ENCODE data around the gene PKDREJ. TPM values are rescaled to one million over a fixed set of nuclear protein-coding genes. Genes with fewer than 3 reads are reported as not detected.
"Not testable (repeated sequence)": the region's sequence is repeated elsewhere in the genome, so short reads cannot be mapped to it uniquely, and the experiment has no call there.

The PKDREJ gene, protein sequence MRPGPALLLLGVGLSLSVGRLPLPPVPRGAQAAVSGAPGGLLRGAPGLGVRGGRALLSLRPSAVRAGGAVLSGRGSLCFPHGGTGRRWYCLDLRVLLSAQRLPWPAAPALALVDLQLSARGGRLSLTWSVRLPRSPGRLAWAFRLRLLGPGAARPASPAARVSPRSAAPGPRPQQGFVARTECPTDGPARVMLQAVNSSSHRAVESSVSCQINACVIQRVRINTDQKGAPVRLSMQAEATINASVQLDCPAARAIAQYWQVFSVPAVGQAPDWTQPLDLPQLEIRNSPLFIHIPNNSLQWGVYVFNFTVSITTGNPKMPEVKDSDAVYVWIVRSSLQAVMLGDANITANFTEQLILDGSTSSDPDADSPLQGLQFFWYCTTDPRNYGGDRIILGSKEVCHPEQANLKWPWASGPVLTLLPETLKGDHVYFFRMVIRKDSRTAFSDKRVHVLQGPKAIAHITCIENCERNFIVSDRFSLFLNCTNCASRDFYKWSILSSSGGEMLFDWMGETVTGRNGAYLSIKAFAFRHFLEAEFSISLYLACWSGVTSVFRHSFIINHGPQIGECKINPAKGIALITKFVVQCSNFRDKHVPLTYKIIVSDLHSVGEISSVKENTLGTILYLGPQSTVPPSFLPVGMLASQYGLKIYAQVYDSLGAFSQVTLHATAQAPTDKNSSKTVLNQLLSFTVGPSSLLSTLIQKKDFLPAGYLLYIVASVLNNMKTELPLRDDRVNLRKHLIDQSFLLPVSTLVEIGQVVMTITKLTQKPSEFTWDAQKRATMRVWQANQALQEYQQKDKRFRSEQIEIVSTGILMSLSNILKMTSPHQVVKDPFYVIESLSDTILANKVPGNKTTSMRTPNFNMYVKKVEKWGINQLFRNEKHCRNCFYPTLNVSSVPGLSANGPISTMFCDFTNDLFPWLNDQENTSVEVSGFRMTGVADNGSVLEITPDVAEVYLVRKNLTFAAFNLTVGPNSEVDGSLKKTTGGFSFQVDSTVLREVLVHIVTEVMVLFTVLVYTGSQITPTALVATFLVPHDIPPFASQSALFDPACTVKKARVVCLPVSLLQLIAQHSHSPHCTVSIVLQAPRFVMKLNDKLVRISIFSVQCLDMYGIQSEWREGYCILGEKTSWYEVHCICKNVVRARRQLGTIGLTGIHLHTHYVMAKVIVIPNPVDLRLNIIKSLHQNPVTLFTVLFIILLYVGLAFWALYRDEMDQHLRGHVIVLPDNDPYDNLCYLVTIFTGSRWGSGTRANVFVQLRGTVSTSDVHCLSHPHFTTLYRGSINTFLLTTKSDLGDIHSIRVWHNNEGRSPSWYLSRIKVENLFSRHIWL (N-terminal part only)
- total RNA-seq = not detected

DNA sequence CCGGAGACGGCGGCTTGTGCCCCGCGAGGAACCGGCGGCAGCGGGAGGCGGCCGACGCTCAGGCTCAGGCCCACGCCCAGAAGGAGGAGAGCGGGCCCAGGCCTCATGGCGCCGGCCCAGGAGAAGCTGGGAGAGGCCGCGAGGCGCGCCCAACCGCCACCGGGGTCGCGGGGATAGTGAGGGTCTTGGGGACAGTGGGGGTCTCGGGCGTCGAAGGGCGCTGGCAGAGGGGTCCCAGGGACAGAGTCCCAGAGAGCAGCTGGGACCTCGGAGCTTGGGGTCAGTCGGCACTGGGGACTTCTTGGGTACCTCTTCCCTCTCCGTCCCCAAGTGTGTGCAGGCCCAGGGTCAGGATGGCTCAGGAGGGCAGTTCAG, at the start of gene PKDREJ:
TSS of gene PKDREJ (minus strand) at position 128 of the 375 bp plus-strand sequence. CDS start at position 107, 21 bp downstream.
- Mint-ChIP-seq H3K4me1 (peaks cover 8% of the 10 kb centered on the region), H3K27me3 (peaks cover 74% of the 10 kb centered on the region), H3K9me3 (ENCODE audit: low read depth) (peaks cover 2% of the 10 kb centered on the region), H3K27ac (no peak within 1 kb of the TSS), H3K36me3 (peaks cover 13% of the 10 kb centered on the region), H3K4me3 (no peak within 1 kb of the TSS)
- DNase-seq (no peak), ATAC-seq (no peak)
- CTCF ChIA-PET = interaction anchor here (0.6 to 1.2 kb wide), 2 partner anchors 14 to 257 kb away, joined by 3 to 4 read pairs; no protein-coding TSS in a partner anchor

DNA sequence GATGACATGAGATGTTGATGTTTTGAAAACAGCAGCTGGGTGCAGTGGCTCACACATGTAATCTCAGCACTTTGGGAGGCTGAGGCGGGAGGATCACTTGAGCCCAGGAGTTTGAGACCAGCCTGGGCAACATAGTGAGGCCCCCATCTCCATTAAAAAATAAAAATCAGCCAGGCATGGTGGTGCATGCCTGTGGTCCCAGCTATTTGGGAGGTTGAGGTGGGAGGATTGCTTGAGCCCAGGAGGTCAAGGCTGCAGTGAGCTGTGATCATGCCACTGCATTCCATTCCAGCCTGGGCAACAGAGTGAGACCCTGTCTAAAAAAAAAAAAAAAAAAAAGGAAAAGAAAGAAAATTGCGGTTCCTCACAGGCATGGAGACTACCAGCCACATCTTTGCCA, 49.7 kb upstream of the PKDREJ start:
- H3K27ac Mint-ChIP-seq; H3K9me3 Mint-ChIP-seq (ENCODE audit: low read depth); ATAC-seq; H3K4me1 Mint-ChIP-seq; H3K4me3 Mint-ChIP-seq; DNase-seq; H3K27me3 Mint-ChIP-seq: not testable (repeated sequence)
- H3K36me3 Mint-ChIP-seq = peaks cover 49% of the 10 kb centered on the region
- CTCF ChIA-PET = interaction anchor here (0.6 to 1.9 kb wide), 7 partner anchors 28 to 306 kb away, joined by 3 to 8 read pairs (median 3); no protein-coding TSS in a partner anchor

DNA sequence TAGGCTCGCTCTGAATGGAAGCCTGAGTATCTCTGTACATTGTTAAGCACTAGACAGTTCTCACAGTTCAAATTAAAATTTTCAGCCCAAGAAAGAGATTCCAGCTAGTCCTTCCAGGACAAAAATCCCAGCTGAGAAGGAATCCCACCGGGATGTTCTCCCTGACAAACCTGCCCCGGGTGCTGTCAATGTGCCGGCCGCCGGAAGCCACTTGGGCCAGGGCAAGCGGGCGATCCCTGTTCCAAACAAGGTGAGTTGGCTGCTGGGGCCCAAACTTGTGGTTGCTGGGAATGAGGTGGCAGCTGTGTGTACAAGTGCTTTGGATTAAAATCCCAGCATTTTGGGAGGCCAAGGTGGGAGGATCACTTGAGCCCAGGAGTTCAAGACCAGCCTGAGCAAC, 48.9 kb upstream of the PKDREJ start:
- peaks cover 5% of the 10 kb centered on the region for H3K4me1 Mint-ChIP-seq
- no peaks in the 10 kb centered on the region for H3K27me3 Mint-ChIP-seq
- DNase-seq (no peak), ATAC-seq (no peak)
- no peak overlapping the region for H3K27ac Mint-ChIP-seq
- H3K9me3 Mint-ChIP-seq (ENCODE audit: low read depth) = no peaks in the 10 kb centered on the region
- peaks cover 46% of the 10 kb centered on the region for H3K36me3 Mint-ChIP-seq
- H3K4me3 Mint-ChIP-seq = no peak overlapping the region
- CTCF ChIA-PET = interaction anchor here (0.7 to 1.9 kb wide), 5 partner anchors 179 to 305 kb away, joined by 3 to 10 read pairs (median 7); no protein-coding TSS in a partner anchor

DNA sequence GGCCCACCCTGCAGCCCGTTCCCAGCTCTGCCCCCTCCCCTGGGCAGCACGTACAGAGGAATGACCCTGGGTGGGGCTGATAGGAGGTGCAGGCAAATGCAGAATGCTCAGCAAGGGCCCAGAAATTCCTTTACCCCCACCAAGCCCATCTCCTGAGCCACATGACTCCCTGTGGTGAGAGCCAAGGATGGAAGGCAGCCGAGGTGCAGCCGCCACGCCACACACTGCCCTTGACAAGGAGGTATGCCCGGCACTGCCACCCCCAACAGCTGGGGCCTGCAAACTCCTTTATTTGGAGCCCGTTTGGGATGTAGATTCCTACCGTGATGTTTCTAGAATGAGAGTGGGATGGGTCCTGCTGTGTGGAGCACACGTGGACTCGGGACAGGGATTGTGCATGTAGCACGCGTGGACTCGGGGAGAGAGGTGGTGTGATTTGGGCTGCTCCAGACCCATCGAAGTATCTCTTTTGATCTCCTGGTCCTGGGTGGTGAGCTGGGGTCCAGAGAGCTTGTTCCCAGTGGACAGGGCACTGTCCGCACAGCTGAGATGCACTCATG, 46.5 kb upstream of the PKDREJ start:
- CTCF ChIA-PET = interaction anchor here (1.3 kb wide), 1 partner anchor 303 kb away, joined by 3 read pairs; no protein-coding TSS in a partner anchor
- H3K36me3 Mint-ChIP-seq = peaks cover 45% of the 10 kb centered on the region
- no peak overlapping the region for H3K27ac Mint-ChIP-seq
- H3K4me1 Mint-ChIP-seq = peaks cover 11% of the 10 kb centered on the region
- no peaks in the 10 kb centered on the region for H3K9me3 Mint-ChIP-seq (ENCODE audit: low read depth)
- H3K27me3 Mint-ChIP-seq = no peaks in the 10 kb centered on the region
- DNase-seq = no peak
- H3K4me3 Mint-ChIP-seq = no peak overlapping the region
- no peak for ATAC-seq

DNA sequence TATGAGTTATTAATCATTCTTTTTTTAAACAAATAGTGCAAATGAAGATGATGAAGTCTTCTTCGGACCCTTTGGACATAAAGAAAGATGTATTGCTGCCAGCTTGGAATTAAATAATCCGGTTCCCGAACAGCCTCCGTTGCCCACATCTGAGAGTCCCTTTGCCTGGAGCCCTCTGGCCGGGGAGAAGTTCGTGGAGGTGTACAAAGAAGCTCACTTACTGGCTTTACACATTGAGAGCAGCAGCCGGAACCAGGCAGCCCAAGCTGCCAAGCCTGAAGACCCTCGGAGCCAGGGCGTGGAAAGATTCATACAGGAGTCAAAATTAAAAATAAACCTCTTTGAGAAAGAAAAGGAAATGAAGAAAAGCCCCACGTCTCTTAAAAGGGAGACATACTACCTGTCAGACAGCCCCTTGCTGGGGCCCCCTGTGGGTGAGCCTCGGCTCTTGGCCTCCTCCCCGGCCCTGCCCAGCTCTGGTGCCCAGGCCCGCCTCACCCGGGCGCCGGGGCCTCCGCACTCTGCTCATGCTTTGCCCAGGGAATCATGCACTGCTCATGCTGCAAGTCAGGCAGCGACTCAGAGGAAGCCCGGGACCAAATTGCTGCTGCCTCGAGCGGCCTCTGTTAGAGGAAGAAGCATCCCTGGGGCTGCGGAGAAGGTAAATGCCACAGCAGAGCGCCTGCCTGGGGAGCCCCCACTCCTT, 45.3 kb upstream of the PKDREJ start:
- ATAC-seq (no peak), DNase-seq (no peak)
- Mint-ChIP-seq H3K27ac (no peak overlapping the region), H3K4me1 (peaks cover 22% of the 10 kb centered on the region), H3K4me3 (no peak overlapping the region), H3K9me3 (ENCODE audit: low read depth) (no peaks in the 10 kb centered on the region), H3K36me3 (peaks cover 50% of the 10 kb centered on the region), H3K27me3 (no peaks in the 10 kb centered on the region)
- CTCF ChIA-PET = interaction anchor here (1.3 kb wide), 1 partner anchor 302 kb away, joined by 3 read pairs; no protein-coding TSS in a partner anchor

DNA sequence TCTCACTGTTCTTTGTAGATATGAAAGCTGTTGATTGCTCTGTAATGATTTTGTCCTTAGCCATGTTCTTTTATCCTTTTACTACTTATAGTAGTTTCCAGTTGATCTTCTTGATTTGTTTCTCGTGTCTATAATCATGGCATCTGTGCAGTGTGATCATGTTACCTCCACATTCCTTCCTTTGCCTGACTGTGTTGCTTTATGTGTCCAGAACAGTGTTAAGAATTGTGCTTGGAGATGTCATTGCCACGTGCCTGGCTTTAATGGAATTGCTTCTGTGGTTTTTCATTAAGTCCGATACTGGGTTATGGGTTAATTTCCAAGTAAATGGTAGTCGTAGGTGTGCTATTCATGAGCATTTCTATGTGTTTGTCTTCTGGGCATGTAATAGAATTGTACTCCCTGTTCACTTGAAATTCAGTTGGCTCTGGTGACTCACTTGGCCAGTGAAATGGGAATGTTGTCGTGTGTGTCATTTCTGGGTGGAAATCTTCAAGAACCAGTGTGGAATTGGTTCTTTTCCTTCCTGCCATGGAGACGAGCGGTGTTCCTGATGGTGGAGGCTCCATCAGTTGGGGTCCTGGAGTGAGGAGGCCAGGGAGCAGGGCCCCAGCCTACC, 40.3 kb upstream of the PKDREJ start:
- CTCF ChIA-PET = interaction anchor here (1.1 kb wide), 1 partner anchor 64 kb away, joined by 3 read pairs; no protein-coding TSS in a partner anchor
- H3K4me1 Mint-ChIP-seq = peaks cover 51% of the 10 kb centered on the region
- no peak overlapping the region for H3K4me3 Mint-ChIP-seq
- DNase-seq = no peak
- no peaks in the 10 kb centered on the region for H3K9me3 Mint-ChIP-seq (ENCODE audit: low read depth)
- ATAC-seq = no peak
- H3K36me3 Mint-ChIP-seq = peaks cover 61% of the 10 kb centered on the region
- H3K27ac Mint-ChIP-seq = no peak overlapping the region
- H3K27me3 Mint-ChIP-seq = no peaks in the 10 kb centered on the region

DNA sequence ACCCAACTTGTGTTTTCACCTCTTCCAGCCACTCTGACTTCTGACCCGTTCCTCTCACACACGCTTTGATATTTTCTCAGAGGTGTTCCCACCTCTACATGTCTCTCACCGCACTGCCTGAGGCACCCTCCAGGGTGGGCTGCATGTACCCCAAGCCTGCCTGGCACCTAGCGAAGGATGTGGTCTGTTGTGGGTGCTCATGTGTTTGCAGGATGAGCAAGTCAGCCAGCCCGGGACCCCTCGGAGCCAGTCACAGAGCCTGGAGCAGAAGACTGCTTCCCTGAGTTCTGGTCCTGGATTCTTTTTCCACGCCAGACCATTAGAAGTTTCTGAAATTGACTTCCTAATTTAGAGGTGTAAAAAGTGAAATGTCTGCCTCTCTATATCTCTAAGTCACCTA, 37.3 kb upstream of the PKDREJ start:
- no peak overlapping the region for H3K27ac Mint-ChIP-seq
- peaks cover 51% of the 10 kb centered on the region for H3K36me3 Mint-ChIP-seq
- H3K4me3 Mint-ChIP-seq = no peak overlapping the region
- DNase-seq = no peak
- peaks cover 65% of the 10 kb centered on the region for H3K4me1 Mint-ChIP-seq
- CTCF ChIA-PET = interaction anchor here (1.0 to 1.9 kb wide), 2 partner anchors 50 to 184 kb away, joined by 3 to 4 read pairs; partner anchors contain the start of gene CDPF1
- ATAC-seq = no peak
- H3K9me3 Mint-ChIP-seq (ENCODE audit: low read depth) = no peaks in the 10 kb centered on the region
- H3K27me3 Mint-ChIP-seq = no peaks in the 10 kb centered on the region

DNA sequence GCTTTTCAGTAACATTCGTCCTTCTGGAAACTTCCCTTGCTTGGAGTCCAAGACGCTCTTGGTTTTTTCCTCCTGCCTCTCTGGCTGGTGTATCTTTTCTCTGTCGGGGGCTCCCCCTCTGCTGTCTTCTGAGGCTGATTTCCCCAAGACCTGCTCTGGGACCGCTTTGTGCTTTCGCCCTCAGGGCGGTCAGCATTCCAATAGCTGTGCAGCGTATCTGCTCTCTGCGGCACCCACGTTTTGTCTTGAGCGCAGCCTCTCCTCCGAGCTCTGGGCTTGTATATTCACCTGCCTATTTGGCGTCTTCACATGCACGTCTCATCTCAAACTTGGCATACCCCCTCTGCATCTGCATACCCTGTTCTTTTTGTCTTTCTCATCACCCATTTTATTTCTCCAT, 36.0 kb upstream of the PKDREJ start:
- Mint-ChIP-seq H3K27me3 (no peaks in the 10 kb centered on the region), H3K4me1 (peaks cover 68% of the 10 kb centered on the region), H3K27ac (no peak overlapping the region), H3K36me3 (peaks cover 44% of the 10 kb centered on the region), H3K4me3 (peak overlapping the region; percentile 95), H3K9me3 (ENCODE audit: low read depth) (no peaks in the 10 kb centered on the region)
- CTCF ChIA-PET = interaction anchor here (1.2 to 1.9 kb wide), 3 partner anchors 31 to 293 kb away, joined by 4 to 5 read pairs (median 4); partner anchors contain the start of gene TTC38
- ATAC-seq (no peak), DNase-seq (no peak)

DNA sequence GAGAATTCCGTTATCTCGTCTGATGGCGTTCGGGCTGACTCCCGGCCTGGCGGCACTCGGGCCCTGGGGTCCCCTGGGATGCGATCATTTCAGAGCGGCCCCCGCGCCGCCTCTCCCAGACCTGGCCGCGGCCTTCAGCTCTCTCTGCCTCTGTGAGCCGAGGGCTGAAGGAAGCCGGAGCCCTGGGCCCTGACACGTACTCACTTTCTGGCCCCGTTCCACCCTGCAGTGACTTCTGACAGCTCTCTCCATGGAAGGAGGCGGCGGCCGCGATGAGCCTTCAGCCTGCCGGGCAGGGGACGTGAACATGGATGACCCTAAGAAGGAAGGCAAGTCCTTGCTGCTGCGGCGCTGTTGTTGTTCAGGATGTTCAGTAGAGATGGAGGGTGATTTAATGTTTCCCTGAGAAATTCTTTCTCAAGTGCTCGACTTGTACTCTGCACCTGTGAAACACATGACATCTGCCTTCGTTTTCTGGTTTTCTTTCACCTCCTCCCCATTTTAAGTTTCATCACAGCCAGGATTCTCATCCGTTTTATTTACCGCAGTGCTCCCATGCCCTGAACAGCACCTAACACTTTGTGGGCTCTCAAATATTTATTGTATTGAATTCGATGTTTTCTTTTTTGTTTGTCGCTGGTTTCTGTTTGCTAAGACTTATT, 34.1 kb upstream of the PKDREJ start:
- DNase-seq (peak; percentile 53), ATAC-seq (peak; percentile 13)
- Mint-ChIP-seq H3K4me3 (peak overlapping the region; percentile 95), H3K4me1 (peaks cover 71% of the 10 kb centered on the region), H3K27me3 (no peaks in the 10 kb centered on the region), H3K36me3 (peaks cover 43% of the 10 kb centered on the region), H3K9me3 (ENCODE audit: low read depth) (peaks cover under 1% of the 10 kb centered on the region), H3K27ac (peak overlapping the region; percentile 41)
- CTCF ChIA-PET = interaction anchor here (0.9 to 2.9 kb wide), 6 partner anchors 10 to 291 kb away, joined by 3 to 19 read pairs (median 7); partner anchors contain the start of gene CDPF1

DNA sequence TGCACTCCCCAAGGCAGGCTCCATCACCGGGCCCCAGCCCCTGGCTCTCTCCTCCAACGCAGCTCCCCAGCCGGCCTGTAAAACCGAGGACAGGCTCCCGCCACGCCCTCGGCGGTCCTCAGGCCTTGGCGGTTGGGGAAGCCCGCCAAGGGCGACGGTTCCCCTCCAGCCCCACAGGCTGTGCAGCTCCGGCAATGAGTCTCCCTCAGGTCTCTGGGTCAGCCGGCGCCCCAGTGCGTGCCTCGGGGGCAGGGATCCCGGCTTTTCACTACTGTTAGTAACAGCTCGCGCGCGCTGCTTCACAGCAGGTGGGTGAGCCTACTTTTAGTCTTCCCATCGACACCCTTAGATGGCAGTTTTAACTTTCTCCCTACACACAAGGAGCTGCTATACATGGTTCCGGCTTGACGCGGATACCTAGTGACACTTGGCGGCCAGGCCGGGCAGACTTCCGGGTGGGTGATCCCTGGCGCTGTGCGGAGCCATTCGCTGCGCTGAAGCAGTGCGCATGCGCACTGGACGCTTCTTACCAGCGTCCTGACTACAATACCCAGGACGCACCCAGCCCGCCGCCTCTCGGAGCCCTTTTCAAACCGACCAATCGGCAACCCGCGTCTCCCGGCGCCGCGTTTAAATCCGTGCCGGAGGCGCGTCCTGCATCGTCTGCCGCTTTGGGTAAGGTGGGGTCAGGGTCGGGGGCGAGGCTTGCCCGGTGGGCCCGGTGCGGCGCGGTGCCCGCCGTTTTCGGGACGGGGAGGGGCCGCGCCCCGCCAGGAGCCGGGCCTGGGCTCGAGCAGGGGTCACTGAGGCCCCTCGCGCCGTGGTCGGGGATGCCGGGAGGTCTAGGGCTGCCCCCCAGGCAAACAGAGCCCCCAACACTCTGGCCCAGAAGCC, 33.4 kb upstream of the PKDREJ start, which contains the start of gene GTSE1:
TSS of gene GTSE1 (plus strand) at position 614 of the 894 bp plus-strand sequence. CDS start 531 bp downstream, outside the sequence.
- DNase-seq (peak; percentile 99), ATAC-seq (peak; percentile 98)
- CTCF ChIA-PET = interaction anchor here (0.8 to 2.9 kb wide), 12 partner anchors 9 to 290 kb away, joined by 3 to 19 read pairs (median 3); partner anchors contain the start of gene CDPF1
- Mint-ChIP-seq H3K9me3 (ENCODE audit: low read depth) (peaks cover 2% of the 10 kb centered on the region), H3K36me3 (peaks cover 44% of the 10 kb centered on the region), H3K27ac (peak within 1 kb of the TSS; percentile 97), H3K4me3 (peak within 1 kb of the TSS; percentile 95), H3K4me1 (peaks cover 70% of the 10 kb centered on the region), H3K27me3 (no peaks in the 10 kb centered on the region)
